IMR-90 (cell line): ENCODE results near the gene LHFPL6. TPM values are rescaled to one million over a fixed set of nuclear protein-coding genes. Genes with fewer than 3 reads are reported as not detected.

Source experiments
- ATAC-seq: fragments of 200-7000 bp; cut with Tn5 transposase; 2 replicates; pipeline ENCODE4 v1.9.1; 2020; ENCODE audit warnings: low read depth, mild to moderate bottlenecking, moderate library complexity
- BruUV-seq: library from RNA; stranded (reverse); fragments of 400-500 nt; replicated peaks from 2 replicates; lab custom pipeline; 2021; lab: Mats Ljungman, UMichigan
- CTCF ChIA-PET: fragments of 300-600 bp; formaldehyde crosslinking; extraction: SDS; loops from one replicate; lab custom pipeline; 2021; ENCODE audit warnings: antibody characterized with exemption; lab: Yijun Ruan, JAX
- POLR2A ChIA-PET: fragments of 300-600 bp; sonication (Branson Sonifier 250); formaldehyde crosslinking; loops from one replicate; lab custom pipeline; 2022; ENCODE audit warnings: antibody characterized with exemption; ENCODE audit not compliant: unreplicated experiment; lab: Charles Lee
- DNase-seq: peaks from one replicate; pipeline ENCODE4 v3.0.0; 2013
- H2AFZ ChIP-seq: replicated peaks from 2 replicates; pipeline ENCODE3; 2013; ENCODE audit warnings: low read length, mild to moderate bottlenecking; ENCODE audit not compliant: poor library complexity
- H2AK5ac ChIP-seq: 2 replicates; pipeline ENCODE4 v1.6.1; 2013; ENCODE audit warnings: low read depth, low read length, inconsistent platforms
- H2AK9ac ChIP-seq: replicated peaks from 2 replicates; pipeline ENCODE3; 2013; ENCODE audit warnings: mild to moderate bottlenecking, low read depth, low read length, moderate library complexity; ENCODE audit not compliant: poor library complexity
- H2BK120ac ChIP-seq: 2 replicates; pipeline ENCODE4 v1.6.1; 2013; ENCODE audit warnings: low read depth, low read length, inconsistent platforms
- H2BK15ac ChIP-seq: 3 replicates; pipeline ENCODE4 v1.6.1; 2013; ENCODE audit warnings: low read depth, low read length, inconsistent platforms
- H2BK20ac ChIP-seq: 2 replicates; pipeline ENCODE4 v1.6.1; 2013; ENCODE audit warnings: low read depth, mild to moderate bottlenecking, inconsistent platforms, low read length, moderate library complexity
- H2BK5ac ChIP-seq: 2 replicates; pipeline ENCODE4 v1.6.1; 2013; ENCODE audit warnings: mild to moderate bottlenecking, low read depth, low read length, inconsistent platforms; ENCODE audit not compliant: poor library complexity, severe bottlenecking
- H3K14ac ChIP-seq: replicated peaks from 2 replicates; pipeline ENCODE4 v1.6.1; 2013; ENCODE audit warnings: low read depth, low read length, inconsistent platforms
- H3K18ac ChIP-seq: 2 replicates; pipeline ENCODE4 v1.6.1; 2013; ENCODE audit warnings: low read depth, low read length, control low read depth
- H3K23ac ChIP-seq: 2 replicates; pipeline ENCODE4 v1.6.1; 2013; ENCODE audit warnings: low read depth, low read length, inconsistent platforms
- H3K27ac ChIP-seq: 2 replicates; pipeline ENCODE4 v1.5.1; 2013; ENCODE audit warnings: mild to moderate bottlenecking, control low read depth, low read length; ENCODE audit not compliant: insufficient read depth
- H3K27me3 ChIP-seq: 2 replicates; pipeline ENCODE4 v1.6.1; 2013; ENCODE audit warnings: low read length; ENCODE audit not compliant: control insufficient read depth, insufficient read depth
- H3K36me3 ChIP-seq: 2 replicates; pipeline ENCODE4 v1.6.1; 2013; ENCODE audit warnings: low read length, mixed read lengths; ENCODE audit not compliant: control insufficient read depth, insufficient read depth
- H3K4ac ChIP-seq: 2 replicates; pipeline ENCODE4 v1.6.1; 2013; ENCODE audit warnings: low read depth, low read length, inconsistent platforms
- H3K4me1 ChIP-seq: 2 replicates; pipeline ENCODE4 v1.6.1; 2013; ENCODE audit warnings: low read length, mixed read lengths; ENCODE audit not compliant: control insufficient read depth, insufficient read depth
- H3K4me2 ChIP-seq: 2 replicates; pipeline ENCODE4 v1.6.1; 2013; ENCODE audit warnings: low read depth, mild to moderate bottlenecking, control low read depth, low read length, moderate library complexity
- H3K4me3 ChIP-seq: 2 replicates; pipeline ENCODE4 v1.5.1; 2013; ENCODE audit warnings: low read depth, mild to moderate bottlenecking, control low read depth, low read length, moderate library complexity; ENCODE audit not compliant: insufficient read depth
- H3K56ac ChIP-seq: 2 replicates; pipeline ENCODE4 v1.6.1; 2013; ENCODE audit warnings: low read length, inconsistent platforms; ENCODE audit not compliant: insufficient read depth; ENCODE audit errors: extremely low read depth
- H3K79me1 ChIP-seq, 2 experiments: 2 replicates each; pipeline ENCODE4 v1.6.1; 2013; ENCODE audit warnings: low read length in 2 of 2, inconsistent platforms in 1 of 2, low read depth in 1 of 2
- H3K9ac ChIP-seq: 2 replicates; pipeline ENCODE4 v1.6.1; 2013; ENCODE audit warnings: low read depth, low read length, control low read depth
- H3K9me1 ChIP-seq: 2 replicates; pipeline ENCODE4 v1.6.1; 2013; ENCODE audit warnings: low read length, inconsistent platforms; ENCODE audit not compliant: insufficient read depth
- H3K9me3 ChIP-seq: 2 replicates; pipeline ENCODE4 v1.6.1; 2013; ENCODE audit warnings: low read length; ENCODE audit not compliant: control insufficient read depth, insufficient read depth
- H4K20me1 ChIP-seq: 2 replicates; pipeline ENCODE4 v1.6.1; 2013; ENCODE audit warnings: low read length, inconsistent platforms; ENCODE audit not compliant: insufficient read depth
- H4K5ac ChIP-seq: 2 replicates; pipeline ENCODE4 v1.6.1; 2013; ENCODE audit warnings: mild to moderate bottlenecking, low read depth, low read length, control low read depth
- H4K8ac ChIP-seq, 2 experiments: 2 replicates each; pipeline ENCODE4 v1.6.1; 2013; ENCODE audit warnings: low read depth in 2 of 2, low read length in 2 of 2, control low read depth in 1 of 2, inconsistent platforms in 1 of 2
- H4K91ac ChIP-seq: 2 replicates; pipeline ENCODE4 v1.6.1; 2013; ENCODE audit warnings: low read depth, low read length, inconsistent platforms; ENCODE audit not compliant: insufficient read depth
- BHLHE40 ChIP-seq: fragments of 150-350 bp; IDR thresholded peaks from 2 replicates; pipeline ENCODE4 v1.6.1; 2016; ENCODE audit warnings: mild to moderate bottlenecking, low read depth, low read length
- CEBPB ChIP-seq: IDR thresholded peaks from 2 replicates; pipeline ENCODE4 v1.6.1; 2012; ENCODE audit warnings: low read depth, low read length, improper control_type of control experiment
- CHD1 ChIP-seq: IDR thresholded peaks from 2 replicates; pipeline ENCODE4 v1.6.1; 2012; ENCODE audit warnings: low read depth, low read length, improper control_type of control experiment
- ELK1 ChIP-seq: fragments of 150-350 bp; IDR thresholded peaks from 2 replicates; pipeline ENCODE4 v1.6.1; 2016; ENCODE audit warnings: low read depth, mild to moderate bottlenecking, low read length, moderate library complexity, borderline replicate concordance
- FOS ChIP-seq: fragments of 150-350 bp; IDR thresholded peaks from 2 replicates; pipeline ENCODE4 v1.6.1; 2016; ENCODE audit warnings: low read depth, low read length
- MAFK ChIP-seq: IDR thresholded peaks from 2 replicates; pipeline ENCODE4 v1.6.1; 2012; ENCODE audit warnings: low read depth, low read length, improper control_type of control experiment
- MAZ ChIP-seq: IDR thresholded peaks from 2 replicates; pipeline ENCODE4 v1.6.1; 2012; ENCODE audit warnings: low read depth, mild to moderate bottlenecking, low read length, improper control_type of control experiment, moderate library complexity, borderline replicate concordance
- MXI1 ChIP-seq: IDR thresholded peaks from 2 replicates; pipeline ENCODE4 v1.6.1; 2012; ENCODE audit warnings: low read depth, mild to moderate bottlenecking, low read length, moderate library complexity, borderline replicate concordance
- NFE2L2 ChIP-seq: fragments of 150-350 bp; IDR thresholded peaks from 2 replicates; pipeline ENCODE4 v1.6.1; 2016; ENCODE audit warnings: low read depth, mild to moderate bottlenecking, low read length
- POLR2A ChIP-seq: IDR thresholded peaks from 2 replicates; pipeline ENCODE4 v1.6.1; 2012; ENCODE audit warnings: mild to moderate bottlenecking, low read depth, low read length
- RAD21 ChIP-seq: IDR thresholded peaks from 2 replicates; pipeline ENCODE4 v1.6.1; 2012; ENCODE audit warnings: low read length, improper control_type of control experiment
- RCOR1 ChIP-seq: IDR thresholded peaks from 2 replicates; pipeline ENCODE4 v1.6.1; 2012; ENCODE audit warnings: mild to moderate bottlenecking, low read length, improper control_type of control experiment; ENCODE audit not compliant: insufficient replicate concordance
- RFX5 ChIP-seq: IDR thresholded peaks from 2 replicates; pipeline ENCODE4 v1.8.0; 2012; ENCODE audit warnings: low read depth, mild to moderate bottlenecking, low read length, moderate library complexity
- SMC3 ChIP-seq: fragments of 150-350 bp; IDR thresholded peaks from 2 replicates; pipeline ENCODE4 v1.6.1; 2016; ENCODE audit warnings: low read depth, mild to moderate bottlenecking, antibody characterized with exemption, low read length, moderate library complexity
- USF2 ChIP-seq: fragments of 150-350 bp; IDR thresholded peaks from 2 replicates; pipeline ENCODE4 v1.6.1; 2017; ENCODE audit warnings: mild to moderate bottlenecking, antibody characterized with exemption, low read length, low read depth
- WGBS, 2 experiments: methylation state at CpG; one replicate each; pipeline versions ENCODE4 v1.1.5 to v1.1.7; 2013; ENCODE audit warnings: missing lambda C conversion rate in 2 of 2; ENCODE audit not compliant: insufficient read length in 1 of 2; ENCODE audit errors: extremely low coverage in 2 of 2; 5-methylcytosine and 5-hydroxymethylcytosine counted together
- dilution Hi-C: fragments of 300-500 bp; cut with HindIII; formaldehyde crosslinking; loops from one replicate; pipeline ENCODE4 v1.14.3; 2018; ENCODE audit warnings: low sequenced_read_pairs; ENCODE audit not compliant: unreplicated experiment
- in situ Hi-C: fragments of 300-500 bp; cut with MboI; formaldehyde crosslinking; loops from 3 replicates; pipeline ENCODE4 v1.14.3; 2019; ENCODE audit warnings: low sequenced_read_pairs, inconsistent platforms, mixed read lengths
- intact Hi-C: fragments of 100-400 bp; cut with micrococcal nuclease; formaldehyde crosslinking; loops from 2 replicates; pipeline ENCODE4 v1.10.0; 2022
- polyA plus RNA-seq, 3 experiments: library from polyadenylated mRNA; depleted of rRNA; stranded (reverse); fragments of >200 nt; gene quantifications; 2 replicates each; pipeline ENCODE4 v1.2.3, GENCODE V29; 2012; ENCODE audit warnings: low replicate concordance in 1 of 3
- total RNA-seq: library from RNA; depleted of rRNA; stranded (reverse); fragments of >200 nt; gene quantifications from 2 replicates; pipeline ENCODE4 v1.2.3, GENCODE V29; 2012

Gene LHFPL6
- total and polyA plus RNA-seq, 2 of the 4 experiments (the other 2 are of a cell fraction) = 24.7 to 36.1 TPM

GRCh38 chr13:39415008-39415802, 187.8 kb downstream of the LHFPL6 start:
- no peaks in the 10 kb centered on the region for H3K9me1 ChIP-seq
- dilution Hi-C loops = no loop called here
- no peak overlapping the region for H3K14ac ChIP-seq
- DNase-seq (peak; percentile 43), ATAC-seq (no peak; the same call in 1 of the 2 replicates)
- no peak overlapping the region for H3K4me3 ChIP-seq
- H3K27ac ChIP-seq = no peak overlapping the region
- POLR2A ChIA-PET = no interaction called here
- H3K4ac ChIP-seq = no peak overlapping the region
- H4K91ac ChIP-seq = no peak overlapping the region
- H2AK9ac ChIP-seq = no peak overlapping the region
- no peak overlapping the region for H2AK5ac ChIP-seq
- H2BK15ac ChIP-seq = no peak overlapping the region
- H2BK120ac ChIP-seq = no peak overlapping the region
- no peak overlapping the region for H2BK5ac ChIP-seq
- peaks cover 0 to 6% of the 10 kb centered on the region in 2 experiments; a peak in 1 of 4 replicates for H3K79me1 ChIP-seq
- WGBS, 2 experiments = no CpG with 5 or more reads among the region's 8 CpGs
- in situ Hi-C loops = loop anchor here (10.0 kb wide), 1 partner anchor 190 kb away; the partner anchor contains the start of gene LHFPL6
- no peak overlapping the region for H4K5ac ChIP-seq
- H3K27me3 ChIP-seq = no peaks in the 10 kb centered on the region
- no peak overlapping the region for H3K18ac ChIP-seq
- H3K9me3 ChIP-seq = no peaks in the 10 kb centered on the region
- CTCF ChIA-PET = interaction anchor here (0.6 to 1.2 kb wide), 4 partner anchors 69 to 291 kb away, joined by 3 to 6 read pairs (median 5); no protein-coding TSS in a partner anchor
- H3K23ac ChIP-seq = no peak overlapping the region
- H2BK20ac ChIP-seq = no peak overlapping the region
- no peak overlapping the region for H3K4me2 ChIP-seq
- no peaks in the 10 kb centered on the region for H4K20me1 ChIP-seq
- no peak overlapping the region for H4K8ac ChIP-seq
- no peak overlapping the region for H2AFZ ChIP-seq
- no peak overlapping the region for H3K56ac ChIP-seq
- peaks cover 2% of the 10 kb centered on the region; the same call in 1 of the 2 replicates for H3K4me1 ChIP-seq
- no peaks in the 10 kb centered on the region for H3K36me3 ChIP-seq
- no TSS peak for BruUV-seq
- no peak overlapping the region for H3K9ac ChIP-seq
- intact Hi-C loops = loop anchor here (1.0 to 10.0 kb wide), 3 partner anchors 187 to 380 kb away; partner anchors contain the start of genes NHLRC3 and PROSER1
- TF ChIP-seq NFE2L2 (no peak), MAZ (no peak), USF2 (no peak), BHLHE40 (no peak), POLR2A (no peak), CHD1 (no peak), FOS (no peak), RAD21 (peak; percentile 67), MAFK (no peak), SMC3 (peak; percentile 64), ELK1 (no peak), CEBPB (no peak), RCOR1 (no peak), RFX5 (no peak), MXI1 (no peak)
